RWPE1 (cell line): ENCODE results near the gene DYNC1H1.

Experiments used
- CTCF ChIA-PET: fragments of 350-600 bp; sonication (Branson Sonifier 250); formaldehyde crosslinking; extraction: SDS; loops from one replicate; lab custom pipeline; 2021; lab: Yijun Ruan, JAX
- POLR2A ChIA-PET: fragments of 400-600 bp; formaldehyde crosslinking; extraction: SDS; loops from one replicate; lab custom pipeline; 2020; ENCODE audit warnings: antibody characterized with exemption; ENCODE audit not compliant: low non-redundant PET; lab: Yijun Ruan, JAX
- DNase-seq: peaks from one replicate; pipeline ENCODE4 v3.0.0; 2012; ENCODE audit warnings: low spot score
- H3K27ac ChIP-seq: fragments of 450-650 bp; 2 replicates; pipeline ENCODE4 v1.5.1; 2017
- CTCF ChIP-seq: fragments of 450-650 bp; conservative IDR thresholded peaks from 2 replicates; pipeline ENCODE4 v1.5.1; 2017; ENCODE audit warnings: low read depth, mild to moderate bottlenecking

Gene DYNC1H1

GRCh38 chr14:101964297-101965180 lies at the start of gene DYNC1H1:
TSS of gene DYNC1H1 (plus strand) at chr14:101964573. CDS start at chr14:101964692, 119 bp downstream.
- ChIA-PET POLR2A (interaction anchor here (0.6 to 0.7 kb wide), 2 partner anchors 17 to 1140 kb away, joined by 5 read pairs; no protein-coding TSS in a partner anchor), CTCF (interaction anchor here (0.6 kb wide), 1 partner anchor 133 kb away, joined by 4 read pairs; no protein-coding TSS in a partner anchor)
- DNase-seq: peak; percentile 87
- no peak for TF ChIP-seq CTCF
- H3K27ac ChIP-seq: peak within 1 kb of the TSS; percentile 86

GRCh38 chr14:101915871-101916815 lies 48.2 kb upstream of the DYNC1H1 start:
- ChIA-PET POLR2A (no interaction called here), CTCF (no interaction called here)
- DNase-seq: no peak
- TF ChIP-seq CTCF: no peak
- H3K27ac ChIP-seq: peak overlapping the region; percentile 1; the same call in 1 of the 2 replicates

GRCh38 chr14:101916816-101917412 lies 47.5 kb upstream of the DYNC1H1 start:
- POLR2A ChIA-PET: no interaction called here
- no peak for DNase-seq
- CTCF ChIA-PET: no interaction called here
- no peak for TF ChIP-seq CTCF
- peak overlapping the region; percentile 1; the same call in 1 of the 2 replicates for H3K27ac ChIP-seq

GRCh38 chr14:101917413-101918017 lies 46.9 kb upstream of the DYNC1H1 start:
- ChIA-PET CTCF (no interaction called here), POLR2A (no interaction called here)
- H3K27ac ChIP-seq: peak overlapping the region; percentile 1; the same call in 1 of the 2 replicates
- no peak for TF ChIP-seq CTCF
- DNase-seq: no peak

- TF ChIP-seq CTCF: no peak
- POLR2A ChIA-PET: no interaction called here
- DNase-seq: no peak
- CTCF ChIA-PET: interaction anchor here (0.7 kb wide), 1 partner anchor 318 kb away, joined by 3 read pairs; no protein-coding TSS in a partner anchor
- no peak overlapping the region for H3K27ac ChIP-seq
Observed at GRCh38 chr14:101918065-101918989, 46.0 kb upstream of the DYNC1H1 start.
